ENCODE measurements around the gene TMPRSS11E. TPM values are rescaled to one million over a fixed set of nuclear protein-coding genes. Genes with fewer than 3 reads are reported as not detected.
"Not testable (repeated sequence)": the region's sequence is repeated elsewhere in the genome, so short reads cannot be mapped to it uniquely, and the experiment has no call there.

The TMPRSS11E gene
- polyA plus RNA-seq (2011; rRNA removed) (not detected in 2 replicates), polyA minus RNA-seq (2011; rRNA and poly(A)+ RNA removed) (not detected in 2 replicates)

- Histone ChIP-seq H3K27me3 (ENCODE audit: control insufficient read depth, insufficient read depth, low read length) (no peaks in the 10 kb centered on the region), H3K4me3 (ENCODE audit: low read depth, low read length) (no peak within 1 kb of the TSS), H3K27ac (ENCODE audit: low read depth, low read length) (no peak within 1 kb of the TSS), H3K9me3 (ENCODE audit: control insufficient read depth, insufficient read depth, low read length) (no peaks in the 10 kb centered on the region)
- CTCF ChIA-PET, result no interaction called here
- DNase-seq (ENCODE audit: low read depth, low spot score), result no peak
- TF ChIP-seq CTCF (IDR thresholded peaks at IDR 0.05; ENCODE audit: low read depth, low read length), result no peak
- POLR2A ChIA-PET, result no interaction called here
Measured at GRCh38 chr4:68447201-68447600, at the start of gene TMPRSS11E. TSS of gene TMPRSS11E (plus strand) at chr4:68447463. CDS start at chr4:68447513, 50 bp downstream.

GRCh38 chr4:68399306-68399705 lies 48.0 kb upstream of the TMPRSS11E start:
- TF ChIP-seq CTCF (IDR thresholded peaks at IDR 0.05; ENCODE audit: low read depth, low read length), result no peak
- Histone ChIP-seq H3K9me3 (ENCODE audit: control insufficient read depth, insufficient read depth, low read length) (no peaks in the 10 kb centered on the region), H3K27ac (ENCODE audit: low read depth, low read length) (no peak overlapping the region), H3K4me3 (ENCODE audit: low read depth, low read length) (no peak overlapping the region), H3K27me3 (ENCODE audit: control insufficient read depth, insufficient read depth, low read length) (no peaks in the 10 kb centered on the region)
- ChIA-PET CTCF (interaction anchor here (0.6 to 1.6 kb wide), 2 partner anchors 24 to 29 kb away, joined by 3 to 8 read pairs; no protein-coding TSS in a partner anchor), POLR2A (no interaction called here)
- no peak for DNase-seq (ENCODE audit: low read depth, low spot score)

GRCh38 chr4:68401231-68401630 lies 46.0 kb upstream of the TMPRSS11E start:
- H3K27ac ChIP-seq (ENCODE audit: low read depth, low read length), result no peak overlapping the region
- ChIA-PET CTCF (interaction anchor here (1.4 kb wide), 1 partner anchor 129 kb away, joined by 5 read pairs; no protein-coding TSS in a partner anchor), POLR2A (no interaction called here)
- H3K9me3 ChIP-seq (ENCODE audit: control insufficient read depth, insufficient read depth, low read length), result no peaks in the 10 kb centered on the region
- H3K4me3 ChIP-seq (ENCODE audit: low read depth, low read length), result no peak overlapping the region
- H3K27me3 ChIP-seq (ENCODE audit: control insufficient read depth, insufficient read depth, low read length), result no peaks in the 10 kb centered on the region
- no peak for TF ChIP-seq CTCF (IDR thresholded peaks at IDR 0.05; ENCODE audit: low read depth, low read length)
- DNase-seq (ENCODE audit: low read depth, low spot score), result no peak

GRCh38 chr4:68404153-68404552 lies 43.1 kb upstream of the TMPRSS11E start:
- H3K27ac ChIP-seq (ENCODE audit: low read depth, low read length), result no peak overlapping the region
- ChIA-PET CTCF (interaction anchor here (1.5 kb wide), 1 partner anchor 28 kb away, joined by 5 read pairs; no protein-coding TSS in a partner anchor), POLR2A (no interaction called here)
- no peaks in the 10 kb centered on the region for H3K27me3 ChIP-seq (ENCODE audit: control insufficient read depth, insufficient read depth, low read length)
- H3K4me3 ChIP-seq (ENCODE audit: low read depth, low read length), result no peak overlapping the region
- TF ChIP-seq CTCF (IDR thresholded peaks at IDR 0.05; ENCODE audit: low read depth, low read length), result no peak
- H3K9me3 ChIP-seq (ENCODE audit: control insufficient read depth, insufficient read depth, low read length), result no peaks in the 10 kb centered on the region
- DNase-seq (ENCODE audit: low read depth, low spot score), result no peak

GRCh38 chr4:68405718-68406478 lies 41.4 kb upstream of the TMPRSS11E start:
- H3K4me3 ChIP-seq (ENCODE audit: low read depth, low read length); H3K27me3 ChIP-seq (ENCODE audit: control insufficient read depth, insufficient read depth, low read length); H3K27ac ChIP-seq (ENCODE audit: low read depth, low read length); H3K9me3 ChIP-seq (ENCODE audit: control insufficient read depth, insufficient read depth, low read length); DNase-seq (ENCODE audit: low read depth, low spot score); POLR2A ChIA-PET: not testable (repeated sequence)
- CTCF ChIA-PET, result interaction anchor here (1.0 to 1.5 kb wide), 2 partner anchors 30 to 134 kb away, joined by 4 to 5 read pairs; no protein-coding TSS in a partner anchor

All from AG04450 (cell line).